ENCODE results near the gene FAF1.
A peak's percentile ranks its signal among the peaks of the same experiment; 100 is the strongest.
"Not testable (repeated sequence)": the region's sequence is repeated elsewhere in the genome, so short reads cannot be mapped to it uniquely, and the experiment has no call there.

The FAF1 gene

DNA sequence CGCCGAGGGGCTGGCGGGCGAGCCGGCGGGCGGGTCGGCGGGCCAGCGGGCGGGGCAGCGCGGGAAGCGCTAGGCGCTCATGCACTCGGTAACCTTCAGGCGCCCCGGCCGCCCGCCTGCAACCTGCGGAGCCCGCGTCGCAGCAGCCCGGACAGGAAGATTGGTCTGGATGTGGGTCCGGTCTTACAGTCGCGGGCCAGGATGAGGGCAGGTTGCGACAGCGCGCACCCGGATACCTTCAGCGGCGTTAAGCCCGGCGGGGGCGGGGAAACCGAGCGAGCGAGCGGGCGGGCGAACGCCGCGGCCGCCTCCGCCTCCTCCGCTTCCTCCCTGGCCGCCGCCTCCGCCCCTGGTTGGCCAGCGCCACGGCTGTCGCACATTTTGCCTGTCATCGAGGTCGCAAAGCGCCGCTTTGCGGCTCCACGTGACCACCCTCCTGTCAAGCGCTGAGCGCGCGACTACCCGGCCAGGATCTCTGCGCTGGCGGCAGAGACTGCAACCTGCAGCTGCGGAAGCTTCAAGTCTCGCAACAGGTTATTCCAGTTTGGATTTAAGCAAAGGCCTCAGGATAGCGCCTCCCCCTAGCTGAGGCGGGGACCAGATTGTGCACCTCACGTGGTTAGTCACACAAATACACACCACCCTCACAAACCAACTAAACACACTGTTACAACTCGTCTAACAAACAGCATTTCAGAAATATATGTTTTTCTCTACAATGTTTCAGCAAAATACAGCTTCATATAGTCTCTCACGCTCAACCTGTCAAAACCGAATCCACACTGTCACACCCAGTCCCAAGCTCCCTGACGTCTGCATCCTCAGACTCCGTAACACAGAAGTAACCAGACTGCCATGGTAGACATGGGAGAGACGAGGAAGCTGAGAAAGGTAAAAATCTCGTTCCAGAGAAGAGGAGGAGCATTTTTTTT is at the start of gene FAF1:
FAF1 (minus strand) TSS at position 355 of the 932 bp plus-strand sequence. CDS start 456 bp downstream, outside the sequence.
- DNase-seq (ENCODE audit: low read depth) = peak; percentile 100
- H3K4me3 ChIP-seq (ENCODE audit: low read depth, low read length) = peak within 1 kb of the TSS; percentile 91
- TF ChIP-seq, protein P1, sequence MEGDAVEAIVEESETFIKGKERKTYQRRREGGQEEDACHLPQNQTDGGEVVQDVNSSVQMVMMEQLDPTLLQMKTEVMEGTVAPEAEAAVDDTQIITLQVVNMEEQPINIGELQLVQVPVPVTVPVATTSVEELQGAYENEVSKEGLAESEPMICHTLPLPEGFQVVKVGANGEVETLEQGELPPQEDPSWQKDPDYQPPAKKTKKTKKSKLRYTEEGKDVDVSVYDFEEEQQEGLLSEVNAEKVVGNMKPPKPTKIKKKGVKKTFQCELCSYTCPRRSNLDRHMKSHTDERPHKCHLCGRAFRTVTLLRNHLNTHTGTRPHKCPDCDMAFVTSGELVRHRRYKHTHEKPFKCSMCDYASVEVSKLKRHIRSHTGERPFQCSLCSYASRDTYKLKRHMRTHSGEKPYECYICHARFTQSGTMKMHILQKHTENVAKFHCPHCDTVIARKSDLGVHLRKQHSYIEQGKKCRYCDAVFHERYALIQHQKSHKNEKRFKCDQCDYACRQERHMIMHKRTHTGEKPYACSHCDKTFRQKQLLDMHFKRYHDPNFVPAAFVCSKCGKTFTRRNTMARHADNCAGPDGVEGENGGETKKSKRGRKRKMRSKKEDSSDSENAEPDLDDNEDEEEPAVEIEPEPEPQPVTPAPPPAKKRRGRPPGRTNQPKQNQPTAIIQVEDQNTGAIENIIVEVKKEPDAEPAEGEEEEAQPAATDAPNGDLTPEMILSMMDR (IDR thresholded peaks at IDR 0.05; ENCODE audit: control insufficient read depth, extremely low read depth, insufficient read depth) = peak; percentile 27

DNA sequence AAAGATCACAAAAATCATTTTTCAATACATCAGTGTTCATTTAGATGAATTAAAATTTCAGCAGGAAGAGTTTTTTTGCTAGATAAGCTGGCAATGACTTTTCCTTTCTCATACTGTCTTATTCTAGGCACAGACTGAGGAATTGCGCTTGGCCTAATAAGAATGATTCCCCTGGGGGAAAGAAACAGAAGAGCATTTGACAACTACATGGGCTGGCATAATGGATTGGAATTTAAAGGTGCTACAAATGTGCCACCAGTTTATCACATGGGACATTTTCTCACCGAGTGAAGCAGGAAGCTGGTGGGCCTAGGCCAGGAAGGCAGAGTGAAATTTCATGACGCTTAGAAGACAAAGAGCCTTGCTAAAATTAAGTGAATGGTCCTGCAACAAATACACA is 49.3 kb upstream of the FAF1 start:
- no peak for DNase-seq (ENCODE audit: low read depth)
- TF ChIP-seq, protein P1 (IDR thresholded peaks at IDR 0.05; ENCODE audit: control insufficient read depth, extremely low read depth, insufficient read depth) = no peak
- H3K4me3 ChIP-seq (ENCODE audit: low read depth, low read length) = no peak overlapping the region

DNA sequence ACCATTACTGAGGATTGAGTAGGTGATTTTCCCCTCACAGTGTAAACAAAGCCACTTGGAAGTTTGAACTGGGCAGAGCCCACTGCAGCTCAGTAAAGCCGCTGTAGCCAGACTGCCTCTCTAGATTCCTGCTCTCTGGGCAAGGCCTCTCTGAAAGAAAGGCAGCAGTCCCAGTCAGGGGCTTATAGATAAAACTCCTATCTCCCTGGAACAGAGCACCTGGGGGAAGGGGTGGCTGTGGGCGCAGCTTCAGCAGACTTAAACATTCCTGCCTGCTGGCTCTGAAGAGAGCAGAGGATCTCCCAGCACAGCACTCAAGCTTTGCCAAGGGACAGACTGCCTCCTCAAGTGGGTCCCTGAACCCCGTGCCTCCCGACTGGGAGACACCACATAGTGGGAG is 45.5 kb upstream of the FAF1 start:
- H3K4me3 ChIP-seq (ENCODE audit: low read depth, low read length); DNase-seq (ENCODE audit: low read depth): not testable (repeated sequence)

DNA sequence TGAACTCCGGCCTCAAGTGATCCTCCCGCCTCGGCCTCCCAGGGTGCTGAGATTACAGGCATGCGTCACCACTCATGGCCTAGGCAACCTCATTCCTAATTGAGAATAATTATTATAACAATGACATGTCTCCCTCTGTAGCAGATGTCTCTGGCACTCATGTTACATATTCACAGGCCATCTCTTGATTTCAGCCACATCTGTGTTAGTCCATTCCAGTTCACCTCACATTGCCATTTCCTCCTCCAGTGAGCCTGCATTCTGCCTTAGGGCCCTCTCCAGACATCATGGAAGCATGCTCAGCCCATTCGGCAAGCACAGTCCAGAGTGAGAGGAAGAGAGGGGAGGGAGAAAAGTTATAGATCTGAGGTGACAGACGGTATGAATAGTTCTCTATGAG is 42.4 kb upstream of the FAF1 start:
- TF ChIP-seq, protein P1 (IDR thresholded peaks at IDR 0.05; ENCODE audit: control insufficient read depth, extremely low read depth, insufficient read depth) = no peak
- DNase-seq (ENCODE audit: low read depth) = no peak
- H3K4me3 ChIP-seq (ENCODE audit: low read depth, low read length) = no peak overlapping the region

DNA sequence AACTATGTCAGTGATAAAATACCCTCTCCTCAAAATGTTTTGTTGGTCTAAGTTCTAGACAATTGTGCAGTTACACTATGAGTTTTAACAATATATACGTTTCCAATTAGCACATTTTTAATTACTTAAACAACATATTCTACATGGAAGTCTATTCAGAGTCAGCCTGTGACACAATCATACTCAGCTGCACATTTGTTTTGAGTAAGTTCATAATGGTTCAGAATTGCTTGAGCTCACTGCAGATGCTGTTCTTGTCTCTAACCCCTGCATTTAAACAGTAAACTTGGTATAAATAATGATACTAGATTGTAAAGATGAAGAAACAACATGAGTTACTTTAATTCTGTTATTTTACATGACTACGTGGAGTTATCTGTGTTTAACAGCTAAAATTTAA is 40.6 kb upstream of the FAF1 start:
- TF ChIP-seq, protein P1 (IDR thresholded peaks at IDR 0.05; ENCODE audit: control insufficient read depth, extremely low read depth, insufficient read depth) = no peak
- no peak overlapping the region for H3K4me3 ChIP-seq (ENCODE audit: low read depth, low read length)

DNA sequence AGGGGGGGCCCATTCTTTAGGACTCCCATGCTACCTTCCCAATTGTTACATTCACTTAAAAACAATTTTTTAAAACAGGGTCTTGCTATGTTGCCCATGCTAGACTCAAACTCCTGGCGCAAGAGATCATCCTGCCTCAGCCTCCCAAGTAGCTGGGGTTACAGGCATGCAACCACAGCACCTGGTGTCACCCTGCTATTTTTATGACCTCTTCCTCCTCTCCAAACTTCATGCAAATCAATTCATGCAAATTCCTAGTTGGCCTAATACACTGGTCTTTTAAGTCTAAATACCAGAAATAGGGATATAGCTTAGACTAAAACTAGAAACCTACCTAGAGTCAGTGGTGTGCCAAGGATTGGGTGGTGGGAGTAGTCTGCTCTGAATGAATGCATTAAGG is 40.1 kb upstream of the FAF1 start:
- TF ChIP-seq, protein P1 (IDR thresholded peaks at IDR 0.05; ENCODE audit: control insufficient read depth, extremely low read depth, insufficient read depth) = no peak
- no peak for DNase-seq (ENCODE audit: low read depth)

More for the DNA sequence above, 40.6 kb upstream of the FAF1 start:
- DNase-seq (ENCODE audit: low read depth) = no peak

DNA sequence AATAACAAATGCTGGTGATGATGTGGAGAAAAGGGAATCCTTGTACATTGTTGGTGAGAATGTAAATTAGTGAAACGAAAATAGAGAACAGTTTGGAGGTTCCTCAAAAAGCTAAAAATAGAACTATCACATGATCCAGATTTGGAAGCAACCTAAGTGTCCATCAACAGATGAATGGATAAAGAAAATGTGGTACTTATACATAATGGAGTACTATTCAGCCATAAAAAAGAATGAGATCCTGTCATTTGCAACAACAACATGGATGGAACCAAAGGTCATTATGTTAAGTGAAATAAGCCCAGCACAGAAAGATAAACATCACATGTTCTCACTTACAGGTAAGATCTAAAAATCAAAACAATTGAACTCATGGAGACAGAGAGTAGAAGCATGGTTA is 39.3 kb upstream of the FAF1 start:
- H3K4me3 ChIP-seq (ENCODE audit: low read depth, low read length); DNase-seq (ENCODE audit: low read depth): not testable (repeated sequence)

More for the DNA sequence above, 40.1 kb upstream of the FAF1 start:
- H3K4me3 ChIP-seq (ENCODE audit: low read depth, low read length) = no peak overlapping the region

DNA sequence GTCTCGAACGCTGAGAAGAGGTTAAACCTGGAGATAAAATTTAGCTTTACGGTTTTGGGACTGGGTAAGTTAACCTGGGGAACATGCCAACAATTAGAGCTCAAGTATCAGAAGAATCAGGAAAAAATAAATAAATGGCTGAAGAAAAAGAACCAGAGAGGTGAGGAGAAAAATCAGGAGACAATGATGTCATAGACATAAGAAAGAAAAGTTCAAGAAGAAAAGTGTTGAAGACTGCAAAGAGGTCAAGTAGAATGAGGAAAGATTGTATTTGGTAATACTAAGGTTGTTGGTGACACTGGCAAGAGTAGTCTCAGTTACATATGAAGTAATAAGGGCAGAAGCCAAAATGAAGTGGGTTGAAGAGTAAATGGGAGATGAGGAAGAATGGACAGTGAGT is 36.0 kb upstream of the FAF1 start:
- no peak overlapping the region for H3K4me3 ChIP-seq (ENCODE audit: low read depth, low read length)
- DNase-seq (ENCODE audit: low read depth) = no peak
- TF ChIP-seq, protein P1 (IDR thresholded peaks at IDR 0.05; ENCODE audit: control insufficient read depth, extremely low read depth, insufficient read depth) = no peak
